ENCODE measurements around the gene C4orf51. TPM values are rescaled to one million over a fixed set of nuclear protein-coding genes. Genes with fewer than 3 reads are reported as not detected.
A peak's percentile ranks its signal among the peaks of the same experiment; 100 is the strongest.

The C4orf51 gene
- total RNA-seq, 2 experiments from 2014 or later: not detected

GRCh38 chr4:145734031-145734430, 54.1 kb downstream of the C4orf51 start:
- intact Hi-C loops (cut with micrococcal nuclease): loop anchor here (5.0 kb wide), 2 partner anchors 73 to 112 kb away; no protein-coding TSS in a partner anchor
- H3K9me3 Mint-ChIP-seq: no peaks in the 10 kb centered on the region
- TF ChIP-seq CTCF (IDR thresholded peaks at IDR 0.05): no peak
- ChIA-PET POLR2A (interaction anchor here (0.9 kb wide), 1 partner anchor 10 kb away, joined by 3 read pairs; no protein-coding TSS in a partner anchor), CTCF (no interaction called here)
- DNase-seq: no peak
- H3K4me3 Mint-ChIP-seq: peak overlapping the region; percentile 69
- ATAC-seq: no peak
- H3K36me3 Mint-ChIP-seq (ENCODE audit: low read depth): no peaks in the 10 kb centered on the region
- peaks cover 12% of the 10 kb centered on the region for H3K27me3 Mint-ChIP-seq
- H3K4me1 Mint-ChIP-seq (ENCODE audit: low read depth): peaks cover 17% of the 10 kb centered on the region
- no peak overlapping the region for H3K27ac Mint-ChIP-seq

DNA sequence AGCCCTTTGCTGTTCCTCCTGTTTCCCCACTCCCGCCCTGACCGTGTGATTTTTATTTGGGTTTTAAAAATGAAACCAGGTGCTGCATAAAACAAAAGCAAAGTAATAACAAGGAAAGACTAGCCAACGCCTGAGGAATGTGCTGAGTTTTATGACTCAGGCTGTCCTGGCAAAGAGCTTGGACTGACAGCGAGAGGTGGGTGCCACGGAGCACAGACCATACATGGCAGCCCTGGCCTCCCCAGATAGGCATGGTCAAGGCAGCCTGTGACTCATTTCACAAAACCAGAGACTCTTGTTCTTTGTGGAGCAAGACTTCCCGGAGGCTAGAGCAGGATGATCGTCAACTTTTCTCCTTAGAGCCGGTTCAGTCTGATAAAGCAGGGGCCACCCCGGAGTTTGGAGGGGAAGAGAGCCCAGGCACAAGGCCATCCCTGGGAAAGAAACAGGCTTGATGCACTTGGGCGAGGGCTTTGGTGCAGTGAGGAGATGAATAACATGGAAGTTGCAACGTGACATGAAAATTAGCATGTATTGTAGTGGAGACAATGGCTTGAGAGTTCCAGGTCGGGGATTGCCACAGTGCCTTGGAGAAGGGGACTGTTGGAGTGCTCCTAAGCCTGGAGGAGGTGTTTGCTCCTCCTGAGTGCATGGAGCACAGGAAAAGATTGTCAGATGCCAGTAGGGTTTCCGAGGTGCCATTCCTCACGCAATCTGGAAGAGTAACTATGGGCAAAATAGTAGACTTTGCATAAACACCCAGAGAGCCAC, 54.8 kb downstream of the C4orf51 start:
- H3K4me1 Mint-ChIP-seq (ENCODE audit: low read depth): peaks cover 17% of the 10 kb centered on the region
- POLR2A ChIA-PET: no interaction called here
- ATAC-seq (no peak), DNase-seq (no peak)
- H3K9me3 Mint-ChIP-seq: no peaks in the 10 kb centered on the region
- CTCF ChIA-PET: no interaction called here
- H3K27me3 Mint-ChIP-seq: peaks cover 9% of the 10 kb centered on the region
- no peak overlapping the region for H3K4me3 Mint-ChIP-seq
- H3K36me3 Mint-ChIP-seq (ENCODE audit: low read depth): no peaks in the 10 kb centered on the region
- intact Hi-C loops (cut with micrococcal nuclease): loop anchor here (5.0 kb wide), 2 partner anchors 73 to 112 kb away; no protein-coding TSS in a partner anchor
- no peak overlapping the region for H3K27ac Mint-ChIP-seq
- TF ChIP-seq CTCF (IDR thresholded peaks at IDR 0.05): no peak

DNA sequence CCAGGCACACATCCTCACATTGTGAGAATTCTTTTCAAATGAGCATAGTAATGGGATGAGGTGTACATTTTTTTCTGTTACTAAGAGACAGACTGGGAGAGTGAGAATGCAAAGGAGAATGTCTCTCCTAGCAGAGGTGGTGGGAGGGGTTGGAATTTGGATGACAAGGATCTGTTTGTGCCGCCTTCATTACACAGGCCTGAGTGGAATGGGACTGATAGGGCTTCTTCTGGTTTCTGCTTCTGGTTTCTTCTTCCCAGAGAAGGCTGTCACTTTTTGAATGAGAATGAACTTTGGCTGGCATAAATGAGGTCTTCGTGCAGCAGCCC, 55.4 kb downstream of the C4orf51 start:
- Mint-ChIP-seq H3K27me3 (peaks cover 7% of the 10 kb centered on the region), H3K9me3 (no peaks in the 10 kb centered on the region), H3K4me3 (no peak overlapping the region), H3K4me1 (ENCODE audit: low read depth) (peaks cover 17% of the 10 kb centered on the region), H3K36me3 (ENCODE audit: low read depth) (no peaks in the 10 kb centered on the region), H3K27ac (no peak overlapping the region)
- CTCF ChIA-PET: no interaction called here
- no peak for TF ChIP-seq CTCF (IDR thresholded peaks at IDR 0.05)
- ATAC-seq: no peak
- POLR2A ChIA-PET: interaction anchor here (0.7 kb wide), 1 partner anchor 136 kb away, joined by 3 read pairs; no protein-coding TSS in a partner anchor
- no peak for DNase-seq
- intact Hi-C loops (cut with micrococcal nuclease): no loop called here

GRCh38 chr4:145735827-145736226, 55.9 kb downstream of the C4orf51 start:
- Mint-ChIP-seq H3K27ac (no peak overlapping the region), H3K27me3 (peaks cover 4% of the 10 kb centered on the region), H3K9me3 (no peaks in the 10 kb centered on the region), H3K4me1 (ENCODE audit: low read depth) (peaks cover 17% of the 10 kb centered on the region), H3K36me3 (ENCODE audit: low read depth) (no peaks in the 10 kb centered on the region), H3K4me3 (no peak overlapping the region)
- ChIA-PET POLR2A (interaction anchor here (0.7 kb wide), 1 partner anchor 135 kb away, joined by 3 read pairs; no protein-coding TSS in a partner anchor), CTCF (no interaction called here)
- intact Hi-C loops (cut with micrococcal nuclease): no loop called here
- TF ChIP-seq CTCF (IDR thresholded peaks at IDR 0.05): no peak
- no peak for ATAC-seq
- no peak for DNase-seq

DNA sequence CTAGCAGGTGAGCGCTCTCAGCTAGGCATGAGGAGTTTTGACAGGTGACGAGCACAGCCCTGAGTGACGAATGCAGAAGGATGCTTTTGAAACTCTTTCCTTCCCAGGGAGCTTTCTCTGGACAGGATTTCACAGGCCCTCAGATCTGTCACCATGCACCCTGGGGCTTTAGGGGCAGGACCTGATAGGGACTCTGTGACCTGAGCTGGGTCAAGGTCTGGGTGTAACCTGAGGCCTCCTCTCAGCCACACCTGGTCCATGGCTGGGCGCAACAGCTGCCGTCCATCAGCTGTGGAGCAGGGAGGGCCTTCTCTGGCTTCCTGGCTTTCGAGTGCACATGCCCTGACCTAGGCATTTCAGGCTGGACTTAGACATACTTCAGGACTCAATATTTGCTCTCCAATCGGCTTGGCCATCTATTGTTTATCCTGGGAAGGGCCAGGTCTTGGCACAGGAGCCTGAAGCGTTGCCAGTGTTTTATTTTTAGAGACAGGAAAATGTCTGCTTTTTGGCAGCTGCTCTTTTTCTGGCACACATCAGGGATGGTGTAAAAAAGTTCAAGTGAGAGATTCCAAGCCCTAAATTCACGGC, 56.4 kb downstream of the C4orf51 start:
- intact Hi-C loops (cut with micrococcal nuclease): no loop called here
- H3K27me3 Mint-ChIP-seq: peaks cover under 1% of the 10 kb centered on the region
- H3K4me3 Mint-ChIP-seq: no peak overlapping the region
- ATAC-seq: no peak
- POLR2A ChIA-PET: no interaction called here
- no peak for TF ChIP-seq CTCF (IDR thresholded peaks at IDR 0.05)
- no peak for DNase-seq
- no peak overlapping the region for H3K27ac Mint-ChIP-seq
- CTCF ChIA-PET: no interaction called here
- H3K36me3 Mint-ChIP-seq (ENCODE audit: low read depth): no peaks in the 10 kb centered on the region
- H3K4me1 Mint-ChIP-seq (ENCODE audit: low read depth): peaks cover 16% of the 10 kb centered on the region
- no peaks in the 10 kb centered on the region for H3K9me3 Mint-ChIP-seq
